Panc1 (cell line): ENCODE data around the gene DHX15.

Source experiments
- POLR2AphosphoS5 ChIP-seq: IDR thresholded peaks from 2 replicates; pipeline ENCODE4 v1.6.1; 2012; ENCODE audit warnings: mild to moderate bottlenecking, low read depth, low read length, moderate library complexity
- SIN3A ChIP-seq: IDR thresholded peaks from 2 replicates; pipeline ENCODE4 v1.6.1; 2012; ENCODE audit warnings: low read depth, mild to moderate bottlenecking, low read length, moderate library complexity, borderline replicate concordance; ENCODE audit not compliant: insufficient read depth
- TF ChIP-seq, protein P1 (sequence below): fragments of 450-650 bp; IDR thresholded peaks from 2 replicates; pipeline ENCODE4 v1.5.1; 2017; ENCODE audit warnings: mild to moderate bottlenecking
- TF ChIP-seq, protein P2 (sequence below), 2 experiments: IDR thresholded peaks; 2 replicates each; pipeline ENCODE4 v1.6.1; 2011 to 2012; ENCODE audit warnings: low read depth in 2 of 2, control low read depth in 1 of 2, low read length in 1 of 2, mild to moderate bottlenecking in 1 of 2, moderate library complexity in 1 of 2; ENCODE audit not compliant: insufficient read depth in 1 of 2

DNA sequence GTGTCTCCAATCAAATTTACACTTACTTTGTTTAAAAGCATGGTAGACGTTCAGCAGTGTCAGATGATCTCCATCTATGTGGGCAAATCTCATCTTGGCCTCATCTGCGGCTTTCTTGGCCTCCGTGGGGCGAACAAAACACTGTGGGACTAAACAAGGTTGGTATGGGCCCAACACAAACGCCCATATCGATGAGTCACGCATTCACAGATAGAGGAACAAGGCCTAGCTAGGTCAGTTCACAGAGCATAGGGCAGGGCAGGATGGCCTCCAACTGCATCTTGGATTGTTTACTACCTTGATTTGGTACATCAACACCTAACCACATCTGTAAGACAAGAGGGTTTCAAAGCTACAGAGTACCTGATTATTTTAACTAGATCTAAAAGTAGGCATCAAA lies 47.3 kb downstream of the DHX15 start:
- TF ChIP-seq, protein P1, sequence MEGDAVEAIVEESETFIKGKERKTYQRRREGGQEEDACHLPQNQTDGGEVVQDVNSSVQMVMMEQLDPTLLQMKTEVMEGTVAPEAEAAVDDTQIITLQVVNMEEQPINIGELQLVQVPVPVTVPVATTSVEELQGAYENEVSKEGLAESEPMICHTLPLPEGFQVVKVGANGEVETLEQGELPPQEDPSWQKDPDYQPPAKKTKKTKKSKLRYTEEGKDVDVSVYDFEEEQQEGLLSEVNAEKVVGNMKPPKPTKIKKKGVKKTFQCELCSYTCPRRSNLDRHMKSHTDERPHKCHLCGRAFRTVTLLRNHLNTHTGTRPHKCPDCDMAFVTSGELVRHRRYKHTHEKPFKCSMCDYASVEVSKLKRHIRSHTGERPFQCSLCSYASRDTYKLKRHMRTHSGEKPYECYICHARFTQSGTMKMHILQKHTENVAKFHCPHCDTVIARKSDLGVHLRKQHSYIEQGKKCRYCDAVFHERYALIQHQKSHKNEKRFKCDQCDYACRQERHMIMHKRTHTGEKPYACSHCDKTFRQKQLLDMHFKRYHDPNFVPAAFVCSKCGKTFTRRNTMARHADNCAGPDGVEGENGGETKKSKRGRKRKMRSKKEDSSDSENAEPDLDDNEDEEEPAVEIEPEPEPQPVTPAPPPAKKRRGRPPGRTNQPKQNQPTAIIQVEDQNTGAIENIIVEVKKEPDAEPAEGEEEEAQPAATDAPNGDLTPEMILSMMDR, result no peak
- no peak for TF ChIP-seq POLR2AphosphoS5
- TF ChIP-seq, protein P2, sequence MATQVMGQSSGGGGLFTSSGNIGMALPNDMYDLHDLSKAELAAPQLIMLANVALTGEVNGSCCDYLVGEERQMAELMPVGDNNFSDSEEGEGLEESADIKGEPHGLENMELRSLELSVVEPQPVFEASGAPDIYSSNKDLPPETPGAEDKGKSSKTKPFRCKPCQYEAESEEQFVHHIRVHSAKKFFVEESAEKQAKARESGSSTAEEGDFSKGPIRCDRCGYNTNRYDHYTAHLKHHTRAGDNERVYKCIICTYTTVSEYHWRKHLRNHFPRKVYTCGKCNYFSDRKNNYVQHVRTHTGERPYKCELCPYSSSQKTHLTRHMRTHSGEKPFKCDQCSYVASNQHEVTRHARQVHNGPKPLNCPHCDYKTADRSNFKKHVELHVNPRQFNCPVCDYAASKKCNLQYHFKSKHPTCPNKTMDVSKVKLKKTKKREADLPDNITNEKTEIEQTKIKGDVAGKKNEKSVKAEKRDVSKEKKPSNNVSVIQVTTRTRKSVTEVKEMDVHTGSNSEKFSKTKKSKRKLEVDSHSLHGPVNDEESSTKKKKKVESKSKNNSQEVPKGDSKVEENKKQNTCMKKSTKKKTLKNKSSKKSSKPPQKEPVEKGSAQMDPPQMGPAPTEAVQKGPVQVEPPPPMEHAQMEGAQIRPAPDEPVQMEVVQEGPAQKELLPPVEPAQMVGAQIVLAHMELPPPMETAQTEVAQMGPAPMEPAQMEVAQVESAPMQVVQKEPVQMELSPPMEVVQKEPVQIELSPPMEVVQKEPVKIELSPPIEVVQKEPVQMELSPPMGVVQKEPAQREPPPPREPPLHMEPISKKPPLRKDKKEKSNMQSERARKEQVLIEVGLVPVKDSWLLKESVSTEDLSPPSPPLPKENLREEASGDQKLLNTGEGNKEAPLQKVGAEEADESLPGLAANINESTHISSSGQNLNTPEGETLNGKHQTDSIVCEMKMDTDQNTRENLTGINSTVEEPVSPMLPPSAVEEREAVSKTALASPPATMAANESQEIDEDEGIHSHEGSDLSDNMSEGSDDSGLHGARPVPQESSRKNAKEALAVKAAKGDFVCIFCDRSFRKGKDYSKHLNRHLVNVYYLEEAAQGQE (IDR thresholded peaks at IDR 0.05; ENCODE audit: insufficient read depth in 1 of 2, low read depth in 2 of 2, low read length in 1 of 2), result no peak
- TF ChIP-seq SIN3A, result no peak
